ENCODE measurements around the gene S100A13.
"Not testable (repeated sequence)": the region's sequence is repeated elsewhere in the genome, so short reads cannot be mapped to it uniquely, and the experiment has no call there.

S100A13 gene

GRCh38 chr1:153626904-153627714 is at the start of gene S100A13:
TSS of gene S100A13 (minus strand) at chr1:153627505. CDS start at chr1:153626472, 1,033 bp downstream.
- H3K27ac Mint-ChIP-seq: no peak within 1 kb of the TSS
- H3K4me1 Mint-ChIP-seq: peaks cover 7% of the 10 kb centered on the region
- H3K27me3 Mint-ChIP-seq: peaks cover 4% of the 10 kb centered on the region
- H3K4me3 Mint-ChIP-seq: no peak within 1 kb of the TSS
- no peaks in the 10 kb centered on the region for H3K36me3 Mint-ChIP-seq
- no peaks in the 10 kb centered on the region for H3K9me3 Mint-ChIP-seq

GRCh38 chr1:153673511-153673910 is 46.2 kb upstream of the S100A13 start:
- H3K4me1 Mint-ChIP-seq: peaks cover 26% of the 10 kb centered on the region
- H3K36me3 Mint-ChIP-seq: peaks cover 11% of the 10 kb centered on the region
- no peak overlapping the region for H3K27ac Mint-ChIP-seq
- no peaks in the 10 kb centered on the region for H3K9me3 Mint-ChIP-seq
- H3K27me3 Mint-ChIP-seq: peaks cover 10% of the 10 kb centered on the region
- no peak overlapping the region for H3K4me3 Mint-ChIP-seq

- not testable (repeated sequence) for H3K4me3 Mint-ChIP-seq, H3K9me3 Mint-ChIP-seq, H3K27me3 Mint-ChIP-seq
- peak overlapping the region; percentile 81 for H3K27ac Mint-ChIP-seq
- H3K4me1 Mint-ChIP-seq: peaks cover 28% of the 10 kb centered on the region
- H3K36me3 Mint-ChIP-seq: peaks cover 25% of the 10 kb centered on the region
Observed at GRCh38 chr1:153671628-153672353, 44.5 kb upstream of the S100A13 start.

- Mint-ChIP-seq H3K4me1 (peaks cover 28% of the 10 kb centered on the region), H3K4me3 (no peak within 1 kb of the TSS), H3K27me3 (no peaks in the 10 kb centered on the region), H3K36me3 (peaks cover 25% of the 10 kb centered on the region), H3K9me3 (no peaks in the 10 kb centered on the region), H3K27ac (no peak within 1 kb of the TSS)
Observed at GRCh38 chr1:153670859-153671627, 43.7 kb upstream of the S100A13 start, which contains the start of gene ILF2. TSS of gene ILF2 (minus strand) at chr1:153670993. CDS start at chr1:153670922, 71 bp downstream.

GRCh38 chr1:153670257-153670858 is 43.1 kb upstream of the S100A13 start:
- H3K4me3 Mint-ChIP-seq: no peak overlapping the region
- H3K36me3 Mint-ChIP-seq: peaks cover 29% of the 10 kb centered on the region
- peaks cover 31% of the 10 kb centered on the region for H3K4me1 Mint-ChIP-seq
- H3K27me3 Mint-ChIP-seq: no peaks in the 10 kb centered on the region
- no peaks in the 10 kb centered on the region for H3K9me3 Mint-ChIP-seq
- no peak overlapping the region for H3K27ac Mint-ChIP-seq

- no peak overlapping the region for H3K27ac Mint-ChIP-seq
- peaks cover 31% of the 10 kb centered on the region for H3K4me1 Mint-ChIP-seq
- peaks cover 33% of the 10 kb centered on the region for H3K36me3 Mint-ChIP-seq
- H3K4me3 Mint-ChIP-seq: no peak overlapping the region
- no peaks in the 10 kb centered on the region for H3K9me3 Mint-ChIP-seq
- H3K27me3 Mint-ChIP-seq: no peaks in the 10 kb centered on the region
Observed at GRCh38 chr1:153669606-153670005, 42.3 kb upstream of the S100A13 start.

- H3K36me3 Mint-ChIP-seq: peaks cover 37% of the 10 kb centered on the region
- H3K4me1 Mint-ChIP-seq: peaks cover 31% of the 10 kb centered on the region
- H3K9me3 Mint-ChIP-seq, H3K4me3 Mint-ChIP-seq, H3K27ac Mint-ChIP-seq, H3K27me3 Mint-ChIP-seq: not testable (repeated sequence)
Observed at GRCh38 chr1:153668672-153669071, 41.4 kb upstream of the S100A13 start.

GRCh38 chr1:153667439-153667838 is 40.1 kb upstream of the S100A13 start:
- H3K9me3 Mint-ChIP-seq: no peaks in the 10 kb centered on the region
- H3K27ac Mint-ChIP-seq: peak overlapping the region; percentile 77
- H3K4me3 Mint-ChIP-seq: no peak overlapping the region
- H3K27me3 Mint-ChIP-seq: no peaks in the 10 kb centered on the region
- peaks cover 31% of the 10 kb centered on the region for H3K4me1 Mint-ChIP-seq
- H3K36me3 Mint-ChIP-seq: peaks cover 37% of the 10 kb centered on the region

- Mint-ChIP-seq H3K27me3 (no peaks in the 10 kb centered on the region), H3K27ac (no peak overlapping the region), H3K36me3 (peaks cover 29% of the 10 kb centered on the region)
Observed at GRCh38 chr1:153663211-153663610, 35.9 kb upstream of the S100A13 start.

GRCh38 chr1:153662269-153662668 is 35.0 kb upstream of the S100A13 start:
- no peaks in the 10 kb centered on the region for H3K9me3 Mint-ChIP-seq
- H3K27ac Mint-ChIP-seq: no peak overlapping the region
- H3K36me3 Mint-ChIP-seq: peaks cover 20% of the 10 kb centered on the region
- peaks cover 20% of the 10 kb centered on the region for H3K4me1 Mint-ChIP-seq
- H3K4me3 Mint-ChIP-seq: no peak overlapping the region
- H3K27me3 Mint-ChIP-seq: no peaks in the 10 kb centered on the region

More at GRCh38 chr1:153663211-153663610, 35.9 kb upstream of the S100A13 start:
- no peaks in the 10 kb centered on the region for H3K9me3 Mint-ChIP-seq
- no peak overlapping the region for H3K4me3 Mint-ChIP-seq
- H3K4me1 Mint-ChIP-seq: peaks cover 29% of the 10 kb centered on the region

GRCh38 chr1:153661111-153661708 is 33.9 kb upstream of the S100A13 start:
- Mint-ChIP-seq H3K36me3 (peaks cover 17% of the 10 kb centered on the region), H3K27ac (peak overlapping the region; percentile 68), H3K4me1 (peaks cover 19% of the 10 kb centered on the region), H3K27me3 (no peaks in the 10 kb centered on the region), H3K9me3 (no peaks in the 10 kb centered on the region), H3K4me3 (peak overlapping the region; percentile 36)

GRCh38 chr1:153659656-153660055 is 32.4 kb upstream of the S100A13 start:
- peaks cover 10% of the 10 kb centered on the region for H3K36me3 Mint-ChIP-seq
- peak overlapping the region; percentile 35 for H3K27ac Mint-ChIP-seq
- H3K4me1 Mint-ChIP-seq: peaks cover 16% of the 10 kb centered on the region
- no peaks in the 10 kb centered on the region for H3K9me3 Mint-ChIP-seq
- H3K4me3 Mint-ChIP-seq: peak overlapping the region; percentile 93
- H3K27me3 Mint-ChIP-seq: no peaks in the 10 kb centered on the region

- H3K27me3 Mint-ChIP-seq: no peaks in the 10 kb centered on the region
- no peaks in the 10 kb centered on the region for H3K9me3 Mint-ChIP-seq
- H3K4me3 Mint-ChIP-seq: peak overlapping the region; percentile 93
- peaks cover 16% of the 10 kb centered on the region for H3K4me1 Mint-ChIP-seq
- H3K36me3 Mint-ChIP-seq: peaks cover 7% of the 10 kb centered on the region
- peak overlapping the region; percentile 94 for H3K27ac Mint-ChIP-seq
Observed at GRCh38 chr1:153659175-153659534, 31.9 kb upstream of the S100A13 start.

- H3K4me1 Mint-ChIP-seq: peaks cover 16% of the 10 kb centered on the region
- no peaks in the 10 kb centered on the region for H3K27me3 Mint-ChIP-seq
- peak within 1 kb of the TSS; percentile 94 for H3K27ac Mint-ChIP-seq
- no peaks in the 10 kb centered on the region for H3K9me3 Mint-ChIP-seq
- peak within 1 kb of the TSS; percentile 93 for H3K4me3 Mint-ChIP-seq
- H3K36me3 Mint-ChIP-seq: peaks cover 6% of the 10 kb centered on the region
Observed at GRCh38 chr1:153658400-153659174, 31.3 kb upstream of the S100A13 start, which contains the start of gene SNAPIN. TSS of gene SNAPIN (plus strand) at chr1:153658703. CDS start at chr1:153658744, 41 bp downstream.
